Liver (tissue), 3 donors: ENCODE measurements around the gene MSL3.

Experiments
- FOXA2 ChIP-seq: IDR thresholded peaks from 2 replicates; pipeline ENCODE4 v1.6.1; 2016; ENCODE audit warnings: antibody characterized with exemption
- GABPA ChIP-seq, 2 donors: IDR thresholded peaks in 1 of 2; conservative IDR thresholded peaks in 1 of 2; 2 replicates each; pipeline ENCODE4 v1.6.1; 2016; ENCODE audit warnings: antibody characterized with exemption in 2 of 2, mild to moderate bottlenecking in 1 of 2, moderate library complexity in 1 of 2
- JUND ChIP-seq, 2 donors: IDR thresholded peaks; 2 replicates each; pipeline ENCODE4 v1.6.1; 2016; ENCODE audit warnings: antibody characterized with exemption in 2 of 2
- RAD21 ChIP-seq, 2 donors: IDR thresholded peaks; 2 replicates each; pipeline ENCODE4 v1.6.1; 2016; ENCODE audit warnings: antibody characterized with exemption in 2 of 2, mild to moderate bottlenecking in 2 of 2
- RXRA ChIP-seq, 2 donors: IDR thresholded peaks; 2 replicates each; pipeline ENCODE4 v1.6.1; 2017 to 2018; ENCODE audit warnings: antibody characterized with exemption in 2 of 2, mild to moderate bottlenecking in 1 of 2
- SP1 ChIP-seq: IDR thresholded peaks from 2 replicates; pipeline ENCODE4 v1.6.1; 2018; ENCODE audit warnings: antibody characterized with exemption, mild to moderate bottlenecking
- TAF1 ChIP-seq: conservative IDR thresholded peaks from 2 replicates; pipeline ENCODE4 v1.6.1; 2016; ENCODE audit warnings: antibody characterized with exemption, mild to moderate bottlenecking
- YY1 ChIP-seq: IDR thresholded peaks from 2 replicates; pipeline ENCODE4 v1.6.1; 2016; ENCODE audit warnings: antibody characterized with exemption, mild to moderate bottlenecking
- TF ChIP-seq, protein P1 (sequence below): fragments of 150-350 bp; IDR thresholded peaks from 2 replicates; pipeline ENCODE4 v1.5.1; 2017; ENCODE audit warnings: improper control_type of control experiment, low read depth, low read length; ENCODE audit not compliant: missing input control
- TF ChIP-seq, protein P2 (sequence below): IDR thresholded peaks from 2 replicates; pipeline ENCODE4 v1.6.1; 2016; ENCODE audit warnings: antibody characterized with exemption
- TF ChIP-seq, protein P3 (sequence below): IDR thresholded peaks from 2 replicates; pipeline ENCODE4 v1.6.1; 2016; ENCODE audit warnings: antibody characterized with exemption
- TF ChIP-seq, protein P4 (sequence below): IDR thresholded peaks from 2 replicates; pipeline ENCODE4 v1.6.1; 2016; ENCODE audit warnings: antibody characterized with exemption, mild to moderate bottlenecking
- donor health status: healthy.
- donor health status: healthy.

DNA sequence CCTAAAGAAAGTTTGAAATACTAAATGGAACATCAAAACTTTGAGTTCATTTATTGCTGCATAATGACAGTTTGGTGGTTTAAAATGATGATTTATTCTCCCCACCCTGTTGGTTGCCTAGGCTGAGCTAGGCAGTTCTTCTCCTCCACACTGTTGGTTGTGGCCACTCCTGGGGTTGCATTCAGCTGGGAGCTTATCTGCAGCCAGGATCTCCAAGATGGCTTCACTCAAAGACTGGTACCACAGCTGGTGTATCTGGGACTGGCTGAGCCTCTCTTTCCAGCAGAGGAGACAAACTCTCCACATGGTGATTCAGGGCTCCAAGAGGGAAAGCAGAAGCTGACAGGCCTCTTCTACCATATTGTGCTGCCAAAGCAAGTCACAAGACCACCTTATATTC, 33.1 kb downstream of the MSL3 start:
- TF ChIP-seq, protein P1, sequence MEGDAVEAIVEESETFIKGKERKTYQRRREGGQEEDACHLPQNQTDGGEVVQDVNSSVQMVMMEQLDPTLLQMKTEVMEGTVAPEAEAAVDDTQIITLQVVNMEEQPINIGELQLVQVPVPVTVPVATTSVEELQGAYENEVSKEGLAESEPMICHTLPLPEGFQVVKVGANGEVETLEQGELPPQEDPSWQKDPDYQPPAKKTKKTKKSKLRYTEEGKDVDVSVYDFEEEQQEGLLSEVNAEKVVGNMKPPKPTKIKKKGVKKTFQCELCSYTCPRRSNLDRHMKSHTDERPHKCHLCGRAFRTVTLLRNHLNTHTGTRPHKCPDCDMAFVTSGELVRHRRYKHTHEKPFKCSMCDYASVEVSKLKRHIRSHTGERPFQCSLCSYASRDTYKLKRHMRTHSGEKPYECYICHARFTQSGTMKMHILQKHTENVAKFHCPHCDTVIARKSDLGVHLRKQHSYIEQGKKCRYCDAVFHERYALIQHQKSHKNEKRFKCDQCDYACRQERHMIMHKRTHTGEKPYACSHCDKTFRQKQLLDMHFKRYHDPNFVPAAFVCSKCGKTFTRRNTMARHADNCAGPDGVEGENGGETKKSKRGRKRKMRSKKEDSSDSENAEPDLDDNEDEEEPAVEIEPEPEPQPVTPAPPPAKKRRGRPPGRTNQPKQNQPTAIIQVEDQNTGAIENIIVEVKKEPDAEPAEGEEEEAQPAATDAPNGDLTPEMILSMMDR, result no peak
- TF ChIP-seq SP1 (no peak), RAD21 (IDR thresholded peaks at IDR 0.05) (no peak), YY1 (no peak), FOXA2 (no peak), RXRA (IDR thresholded peaks at IDR 0.05) (no peak), GABPA (IDR thresholded peaks at IDR 0.05 in 1 of 2, conservative IDR thresholded peaks at IDR 0.05 in 1 of 2) (no peak), JUND (IDR thresholded peaks at IDR 0.05) (no peak), TAF1 (no peak)
- TF ChIP-seq, protein P2, sequence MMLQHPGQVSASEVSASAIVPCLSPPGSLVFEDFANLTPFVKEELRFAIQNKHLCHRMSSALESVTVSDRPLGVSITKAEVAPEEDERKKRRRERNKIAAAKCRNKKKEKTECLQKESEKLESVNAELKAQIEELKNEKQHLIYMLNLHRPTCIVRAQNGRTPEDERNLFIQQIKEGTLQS, result no peak
- TF ChIP-seq, protein P3, sequence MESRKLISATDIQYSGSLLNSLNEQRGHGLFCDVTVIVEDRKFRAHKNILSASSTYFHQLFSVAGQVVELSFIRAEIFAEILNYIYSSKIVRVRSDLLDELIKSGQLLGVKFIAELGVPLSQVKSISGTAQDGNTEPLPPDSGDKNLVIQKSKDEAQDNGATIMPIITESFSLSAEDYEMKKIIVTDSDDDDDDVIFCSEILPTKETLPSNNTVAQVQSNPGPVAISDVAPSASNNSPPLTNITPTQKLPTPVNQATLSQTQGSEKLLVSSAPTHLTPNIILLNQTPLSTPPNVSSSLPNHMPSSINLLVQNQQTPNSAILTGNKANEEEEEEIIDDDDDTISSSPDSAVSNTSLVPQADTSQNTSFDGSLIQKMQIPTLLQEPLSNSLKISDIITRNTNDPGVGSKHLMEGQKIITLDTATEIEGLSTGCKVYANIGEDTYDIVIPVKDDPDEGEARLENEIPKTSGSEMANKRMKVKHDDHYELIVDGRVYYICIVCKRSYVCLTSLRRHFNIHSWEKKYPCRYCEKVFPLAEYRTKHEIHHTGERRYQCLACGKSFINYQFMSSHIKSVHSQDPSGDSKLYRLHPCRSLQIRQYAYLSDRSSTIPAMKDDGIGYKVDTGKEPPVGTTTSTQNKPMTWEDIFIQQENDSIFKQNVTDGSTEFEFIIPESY, result no peak
- TF ChIP-seq, protein P4, sequence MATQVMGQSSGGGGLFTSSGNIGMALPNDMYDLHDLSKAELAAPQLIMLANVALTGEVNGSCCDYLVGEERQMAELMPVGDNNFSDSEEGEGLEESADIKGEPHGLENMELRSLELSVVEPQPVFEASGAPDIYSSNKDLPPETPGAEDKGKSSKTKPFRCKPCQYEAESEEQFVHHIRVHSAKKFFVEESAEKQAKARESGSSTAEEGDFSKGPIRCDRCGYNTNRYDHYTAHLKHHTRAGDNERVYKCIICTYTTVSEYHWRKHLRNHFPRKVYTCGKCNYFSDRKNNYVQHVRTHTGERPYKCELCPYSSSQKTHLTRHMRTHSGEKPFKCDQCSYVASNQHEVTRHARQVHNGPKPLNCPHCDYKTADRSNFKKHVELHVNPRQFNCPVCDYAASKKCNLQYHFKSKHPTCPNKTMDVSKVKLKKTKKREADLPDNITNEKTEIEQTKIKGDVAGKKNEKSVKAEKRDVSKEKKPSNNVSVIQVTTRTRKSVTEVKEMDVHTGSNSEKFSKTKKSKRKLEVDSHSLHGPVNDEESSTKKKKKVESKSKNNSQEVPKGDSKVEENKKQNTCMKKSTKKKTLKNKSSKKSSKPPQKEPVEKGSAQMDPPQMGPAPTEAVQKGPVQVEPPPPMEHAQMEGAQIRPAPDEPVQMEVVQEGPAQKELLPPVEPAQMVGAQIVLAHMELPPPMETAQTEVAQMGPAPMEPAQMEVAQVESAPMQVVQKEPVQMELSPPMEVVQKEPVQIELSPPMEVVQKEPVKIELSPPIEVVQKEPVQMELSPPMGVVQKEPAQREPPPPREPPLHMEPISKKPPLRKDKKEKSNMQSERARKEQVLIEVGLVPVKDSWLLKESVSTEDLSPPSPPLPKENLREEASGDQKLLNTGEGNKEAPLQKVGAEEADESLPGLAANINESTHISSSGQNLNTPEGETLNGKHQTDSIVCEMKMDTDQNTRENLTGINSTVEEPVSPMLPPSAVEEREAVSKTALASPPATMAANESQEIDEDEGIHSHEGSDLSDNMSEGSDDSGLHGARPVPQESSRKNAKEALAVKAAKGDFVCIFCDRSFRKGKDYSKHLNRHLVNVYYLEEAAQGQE, result no peak
